ENCODE measurements around the gene CCSER1. TPM values are rescaled to one million over a fixed set of nuclear protein-coding genes. Genes with fewer than 3 reads are reported as not detected.

The CCSER1 gene
- total and polyA plus RNA-seq, 2 experiments from 2014 or later, result 5.2 to 23.4 TPM

GRCh38 chr4:90281541-90282355 is 154.6 kb downstream of the CCSER1 start:
- H3K4me1 ChIP-seq (ENCODE audit: insufficient read depth), result no peaks in the 10 kb centered on the region
- H3K9me3 ChIP-seq (ENCODE audit: low read depth), result no peaks in the 10 kb centered on the region

GRCh38 chr4:90290345-90290744 is 163.2 kb downstream of the CCSER1 start:
- no peak overlapping the region for H3K4me3 ChIP-seq
- H2AFZ ChIP-seq, result no peak overlapping the region
- no peaks in the 10 kb centered on the region for H4K20me1 ChIP-seq (ENCODE audit: insufficient read depth, poor library complexity, severe bottlenecking)
- no peak overlapping the region for H3K4me2 ChIP-seq
- H3K9me3 ChIP-seq (ENCODE audit: low read depth), result no peaks in the 10 kb centered on the region
- no peak for DNase-seq (ENCODE audit: low spot score)
- 85% methylated on average over 4 of the region's 4 CpGs for WGBS (ENCODE audit: low lambda C conversion rate, missing lambda C conversion rate)
- no peaks in the 10 kb centered on the region for H3K4me1 ChIP-seq (ENCODE audit: insufficient read depth)
- no peaks in the 10 kb centered on the region for H3K36me3 ChIP-seq (replicated peaks; ENCODE audit: insufficient read depth, low read depth)
- TF ChIP-seq EZH2 (IDR thresholded peaks at IDR 0.05; ENCODE audit: borderline replicate concordance), result no peak
- TF ChIP-seq EZH2phosphoT487 (IDR thresholded peaks at IDR 0.05; ENCODE audit: low read depth, severe bottlenecking, unreplicated experiment), result no peak
- TF ChIP-seq CTCF (IDR thresholded peaks at IDR 0.05; ENCODE audit: poor library complexity), result no peak
- H3K9me2 ChIP-seq (replicated peaks; ENCODE audit: insufficient read depth), result no peaks in the 10 kb centered on the region
- H3K27ac ChIP-seq, result no peak overlapping the region
- H3K79me2 ChIP-seq, result no peaks in the 10 kb centered on the region
- H3K27me3 ChIP-seq, result no peaks in the 10 kb centered on the region

More at GRCh38 chr4:90281541-90282355, 154.6 kb downstream of the CCSER1 start:
- H3K27ac ChIP-seq, result peak overlapping the region; percentile 17
- H3K79me2 ChIP-seq, result no peaks in the 10 kb centered on the region
- no peaks in the 10 kb centered on the region for H3K36me3 ChIP-seq (replicated peaks; ENCODE audit: insufficient read depth, low read depth)
- H2AFZ ChIP-seq, result no peak overlapping the region
- H3K9me2 ChIP-seq (replicated peaks; ENCODE audit: insufficient read depth), result no peaks in the 10 kb centered on the region
- H3K4me3 ChIP-seq, result no peak overlapping the region
- DNase-seq (ENCODE audit: low spot score), result no peak
- no peaks in the 10 kb centered on the region for H3K27me3 ChIP-seq
- 85% methylated on average over 5 of the region's 5 CpGs for WGBS (ENCODE audit: low lambda C conversion rate, missing lambda C conversion rate)
- H3K4me2 ChIP-seq, result no peak overlapping the region
- H4K20me1 ChIP-seq (ENCODE audit: insufficient read depth, poor library complexity, severe bottlenecking), result no peaks in the 10 kb centered on the region
- no peak for TF ChIP-seq EZH2 (IDR thresholded peaks at IDR 0.05; ENCODE audit: borderline replicate concordance)

- TF ChIP-seq EZH2phosphoT487 (IDR thresholded peaks at IDR 0.05; ENCODE audit: low read depth, severe bottlenecking, unreplicated experiment) (no peak), EZH2 (IDR thresholded peaks at IDR 0.05; ENCODE audit: borderline replicate concordance) (no peak), CTCF (IDR thresholded peaks at IDR 0.05; ENCODE audit: poor library complexity) (no peak)
- Histone ChIP-seq H2AFZ (no peak overlapping the region), H3K4me3 (no peak overlapping the region), H3K4me2 (no peak overlapping the region), H3K27ac (no peak overlapping the region), H4K20me1 (ENCODE audit: insufficient read depth, poor library complexity, severe bottlenecking) (no peaks in the 10 kb centered on the region), H3K9me2 (replicated peaks; ENCODE audit: insufficient read depth) (no peaks in the 10 kb centered on the region), H3K79me2 (no peaks in the 10 kb centered on the region), H3K27me3 (no peaks in the 10 kb centered on the region), H3K4me1 (ENCODE audit: insufficient read depth) (no peaks in the 10 kb centered on the region), H3K36me3 (replicated peaks; ENCODE audit: insufficient read depth, low read depth) (no peaks in the 10 kb centered on the region), H3K9me3 (ENCODE audit: low read depth) (no peaks in the 10 kb centered on the region)
- DNase-seq (ENCODE audit: low spot score), result no peak
These were observed 165.2 kb downstream of the CCSER1 start for GRCh38 chr4:90292438-90292837.

- Histone ChIP-seq H4K20me1 (ENCODE audit: insufficient read depth, poor library complexity, severe bottlenecking) (no peaks in the 10 kb centered on the region), H3K27ac (no peak overlapping the region), H3K4me1 (ENCODE audit: insufficient read depth) (no peaks in the 10 kb centered on the region), H3K36me3 (replicated peaks; ENCODE audit: insufficient read depth, low read depth) (no peaks in the 10 kb centered on the region), H3K4me3 (no peak overlapping the region), H3K9me2 (replicated peaks; ENCODE audit: insufficient read depth) (no peaks in the 10 kb centered on the region), H2AFZ (no peak overlapping the region), H3K79me2 (no peaks in the 10 kb centered on the region), H3K27me3 (no peaks in the 10 kb centered on the region), H3K4me2 (no peak overlapping the region), H3K9me3 (ENCODE audit: low read depth) (no peaks in the 10 kb centered on the region)
- TF ChIP-seq EZH2 (IDR thresholded peaks at IDR 0.05; ENCODE audit: borderline replicate concordance), result no peak
- TF ChIP-seq CTCF (IDR thresholded peaks at IDR 0.05; ENCODE audit: poor library complexity), result peak; percentile 89
- WGBS (ENCODE audit: low lambda C conversion rate, missing lambda C conversion rate), result 35% methylated on average over 2 of the region's 2 CpGs
- no peak for DNase-seq (ENCODE audit: low spot score)
These were observed 166.1 kb downstream of the CCSER1 start for GRCh38 chr4:90293320-90293719.

Measured in hepatocyte (in vitro differentiated cells).